ENCODE measurements around the gene BRWD1.

BRWD1 gene

DNA sequence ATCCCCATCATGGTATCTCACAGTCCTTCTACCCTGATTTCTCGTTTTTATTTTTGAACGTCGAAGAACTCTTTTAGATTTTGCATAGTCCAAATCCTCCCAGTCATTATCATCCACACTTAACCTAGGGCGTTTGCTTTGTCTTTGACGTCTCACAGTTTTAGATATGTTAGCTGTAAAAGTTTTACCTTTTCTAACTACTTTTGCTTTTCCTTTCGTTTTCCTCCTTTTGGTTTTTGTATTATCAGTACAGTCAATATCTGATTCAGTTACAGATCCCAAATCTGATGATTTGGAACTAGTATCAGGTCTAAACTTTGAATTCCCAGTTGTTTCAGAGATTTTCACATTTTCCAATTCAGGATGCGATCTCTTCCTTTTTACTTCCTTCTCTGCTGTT lies 117.1 kb downstream of the BRWD1 start:
- DNase-seq: no peak

DNA sequence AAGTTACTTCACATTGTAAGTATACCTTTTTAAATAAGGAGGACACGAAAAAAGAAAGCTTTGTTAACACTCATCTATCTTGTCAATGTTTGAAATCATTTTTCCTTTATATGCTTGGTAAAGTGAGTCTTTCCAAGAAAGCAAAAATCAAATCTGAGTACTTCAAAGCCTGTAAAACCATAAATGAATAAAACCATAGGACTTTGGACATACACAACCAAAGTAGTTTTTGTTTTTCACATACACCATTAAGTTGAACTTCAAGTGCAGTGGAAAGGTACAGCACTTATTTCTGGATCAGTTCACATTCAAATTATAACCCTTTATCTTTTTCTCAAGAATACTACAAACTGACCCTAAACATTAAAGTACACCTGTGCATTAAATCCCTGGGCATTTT lies 120.1 kb downstream of the BRWD1 start:
- no peak for DNase-seq

DNA sequence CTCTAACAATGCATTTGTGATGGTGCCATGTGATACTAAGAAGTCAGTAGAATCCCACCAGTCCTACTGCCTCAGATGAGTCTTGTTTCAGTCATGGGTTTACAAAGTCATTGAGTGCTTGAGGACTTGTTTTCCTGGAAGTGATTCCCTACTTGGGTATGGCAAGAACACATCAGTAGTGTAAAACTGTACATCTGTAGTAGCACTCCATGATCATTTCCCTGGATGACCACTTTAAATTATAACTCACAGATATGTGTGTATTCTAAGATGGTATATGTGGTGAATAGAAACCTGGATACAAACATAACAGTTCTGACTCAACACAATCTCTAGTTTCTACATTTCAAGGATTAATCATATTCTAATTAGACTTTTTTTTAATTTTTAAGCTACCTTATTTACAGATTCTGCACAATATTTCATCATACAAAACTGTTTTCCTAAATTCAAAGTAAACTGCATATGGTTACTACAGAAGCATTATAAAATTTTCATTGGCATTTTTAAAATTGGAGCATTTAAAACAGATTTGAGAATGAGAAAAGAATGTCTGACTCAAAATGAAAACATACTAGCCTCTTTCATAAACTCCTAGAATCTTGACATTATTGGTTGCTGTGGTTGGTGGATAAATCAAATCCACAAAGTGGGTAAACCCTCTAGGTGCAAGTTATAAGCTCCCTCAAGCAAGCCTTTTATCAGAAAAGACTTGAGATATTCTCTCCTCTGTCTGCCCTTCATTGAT lies 123.4 kb downstream of the BRWD1 start:
- DNase-seq: no peak

DNA sequence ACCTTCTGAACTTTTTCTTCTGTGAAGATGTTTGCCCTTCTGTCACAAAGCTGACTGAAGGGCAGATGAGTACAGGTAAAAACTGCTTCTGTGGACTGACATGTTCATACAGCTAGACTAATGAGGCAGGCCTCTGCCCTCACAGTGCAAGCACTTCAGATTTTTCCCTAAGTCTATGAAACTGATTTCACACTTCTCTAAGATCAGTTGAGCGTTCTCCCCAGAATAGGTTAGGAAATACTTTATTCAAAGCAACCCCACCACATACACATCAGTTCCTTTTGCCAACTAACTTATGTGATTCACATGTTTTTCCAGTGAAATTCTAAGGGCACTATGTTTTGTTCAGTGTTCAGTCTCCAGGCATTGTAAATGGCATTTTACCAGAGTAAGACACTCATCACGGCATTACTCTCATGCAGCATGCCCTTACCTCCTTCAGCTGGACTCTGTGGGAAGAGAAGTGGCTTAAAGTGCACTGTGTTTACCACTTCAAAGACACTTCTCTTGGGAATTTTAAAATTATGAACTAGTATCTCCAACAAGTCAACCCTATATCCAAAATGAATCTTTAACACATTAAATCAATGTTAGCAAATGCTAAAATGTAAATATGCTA lies 124.8 kb downstream of the BRWD1 start:
- DNase-seq: no peak

DNA sequence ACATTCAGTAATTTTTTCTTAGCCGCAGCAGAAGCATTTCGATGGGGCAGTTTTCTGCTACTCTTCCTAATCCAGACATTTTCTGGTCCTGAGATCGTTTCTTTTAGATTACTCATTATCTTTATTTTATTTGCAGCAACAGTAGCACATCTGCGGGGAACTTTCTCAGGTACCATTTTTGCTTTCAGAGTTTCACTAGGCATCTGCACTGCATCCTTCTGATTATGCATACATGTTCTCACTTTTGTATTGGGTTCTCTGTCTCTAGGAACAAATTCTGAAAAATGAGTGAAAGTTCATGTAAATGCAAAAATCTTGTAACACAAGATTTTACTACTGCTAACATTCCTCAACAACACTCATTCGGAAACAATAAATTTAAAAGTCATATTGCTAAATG lies 126.3 kb downstream of the BRWD1 start:
- no peak for DNase-seq

DNA sequence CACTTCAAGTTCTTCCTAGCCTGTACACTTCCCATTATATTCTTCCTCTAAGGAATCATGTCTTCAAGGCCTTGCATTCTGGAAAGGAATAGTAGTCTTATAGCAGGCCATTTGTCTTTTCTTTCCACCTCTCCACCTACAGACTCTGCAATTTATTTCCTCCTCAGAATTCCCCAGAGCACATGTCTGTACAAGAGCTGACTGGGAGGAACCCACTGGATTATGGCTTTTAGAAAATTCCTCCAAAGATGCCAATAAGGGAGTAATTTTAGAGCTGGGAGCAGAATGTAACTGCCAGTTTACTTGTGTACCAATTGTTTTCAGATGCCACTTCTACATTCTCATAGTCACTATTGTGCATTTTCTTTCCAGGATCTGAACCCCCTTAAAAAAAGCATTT lies 126.8 kb downstream of the BRWD1 start:
- no peak for DNase-seq

DNA sequence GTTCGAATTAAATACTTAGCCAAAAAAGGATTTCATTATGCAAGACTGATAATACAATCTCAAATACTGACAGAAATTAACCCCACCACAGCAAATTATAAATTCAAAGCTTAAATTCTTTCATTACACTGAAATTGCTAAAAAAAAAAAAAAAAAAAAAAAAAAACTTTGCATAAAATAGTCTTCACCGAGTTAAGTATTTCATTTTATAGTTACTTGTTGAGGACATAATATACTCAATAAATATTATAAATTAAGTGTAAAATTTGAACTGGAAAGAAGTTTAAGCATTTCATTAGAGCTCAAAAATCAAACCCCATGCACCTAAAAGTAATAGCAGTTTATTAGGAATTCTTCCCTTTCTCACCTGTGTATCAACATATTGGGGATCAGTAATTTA lies 128.3 kb downstream of the BRWD1 start:
- no peak for DNase-seq

DNA sequence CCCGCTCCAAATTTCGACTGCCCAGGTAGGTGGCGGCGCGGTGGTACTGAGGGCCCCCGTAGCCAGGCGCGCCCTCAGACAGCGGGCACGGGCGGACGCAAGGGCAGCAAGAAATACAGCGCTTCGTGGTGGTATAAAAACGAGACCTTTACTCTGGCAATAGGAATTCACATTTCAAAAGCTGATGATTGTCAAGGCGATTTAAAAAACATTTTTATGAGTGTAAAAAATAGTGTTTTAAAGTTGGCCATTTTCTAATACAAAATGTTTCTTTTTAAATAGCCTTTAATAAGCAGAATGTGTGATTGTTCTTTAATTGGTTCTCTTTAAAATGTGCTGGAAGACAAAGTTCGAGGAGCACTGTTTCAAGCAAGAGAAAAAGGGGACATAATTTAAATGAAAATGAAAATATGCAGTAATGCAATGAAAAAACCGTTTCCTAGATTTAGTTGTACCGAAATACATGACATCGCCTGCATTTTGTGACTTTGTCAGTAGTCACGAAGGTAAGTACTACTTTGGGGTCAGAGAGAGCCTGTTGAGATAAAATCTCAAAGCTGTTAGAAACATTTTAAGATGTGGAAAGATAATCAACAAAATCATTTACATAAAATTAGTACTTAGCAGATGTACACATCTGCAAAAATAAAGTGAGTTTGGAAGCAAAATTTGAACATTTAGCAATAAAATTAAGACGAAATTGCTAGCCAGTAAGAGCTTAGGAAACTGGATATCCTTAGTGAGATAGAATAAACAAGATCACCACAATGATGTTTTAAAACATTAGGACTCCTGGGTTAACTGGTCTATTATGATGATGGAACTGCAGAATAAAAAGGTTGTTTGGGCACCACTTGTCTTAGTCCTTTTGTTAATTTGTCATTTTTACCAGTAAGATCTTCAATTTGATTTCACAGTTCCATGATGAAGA lies 129.1 kb downstream of the BRWD1 start:
- no peak for DNase-seq

DNA sequence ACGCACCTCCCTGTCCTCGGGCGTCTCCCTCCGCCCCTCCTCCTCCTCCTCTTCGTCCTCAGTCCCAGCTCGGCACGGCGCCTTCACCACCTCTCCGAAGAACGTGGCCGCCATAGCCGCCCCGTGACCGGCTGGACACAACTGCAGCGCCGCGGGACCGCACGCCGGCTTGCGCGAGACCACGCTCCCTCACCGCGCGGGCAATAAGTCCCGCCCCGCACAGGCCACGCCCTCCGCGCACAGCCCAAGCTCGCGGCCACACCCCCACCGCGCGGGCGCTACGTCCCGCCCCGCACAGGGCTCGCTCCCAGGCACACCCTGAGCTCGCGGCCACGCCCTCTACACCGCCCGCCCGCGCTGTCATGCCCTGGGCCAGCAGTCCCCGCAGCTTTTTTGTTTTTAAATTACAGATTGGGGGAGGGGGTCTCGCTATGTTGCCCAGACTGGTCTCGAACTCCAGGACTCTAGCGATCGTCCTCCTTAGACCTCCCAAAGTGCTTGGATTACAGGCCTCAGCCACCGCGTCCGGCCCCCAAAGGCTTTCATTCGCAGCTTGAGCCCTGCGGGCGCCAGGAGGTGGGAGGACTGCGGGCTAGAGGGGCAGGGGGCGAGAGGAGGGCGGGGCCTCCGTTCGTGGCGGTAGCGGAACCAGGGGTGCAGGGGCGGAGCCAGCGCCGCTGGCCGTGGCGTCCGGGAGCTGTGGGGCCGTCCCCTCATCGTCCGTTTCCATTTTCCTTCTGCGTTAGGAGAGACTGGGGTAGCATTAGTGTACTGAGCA lies 130.0 kb downstream of the BRWD1 start, which contains the start of gene PSMG1:
Gene PSMG1 (minus strand): TSS at position 180 of the 778 bp plus-strand sequence. CDS start 66 bp downstream, at position 114.
- DNase-seq: peak; percentile 94

DNA sequence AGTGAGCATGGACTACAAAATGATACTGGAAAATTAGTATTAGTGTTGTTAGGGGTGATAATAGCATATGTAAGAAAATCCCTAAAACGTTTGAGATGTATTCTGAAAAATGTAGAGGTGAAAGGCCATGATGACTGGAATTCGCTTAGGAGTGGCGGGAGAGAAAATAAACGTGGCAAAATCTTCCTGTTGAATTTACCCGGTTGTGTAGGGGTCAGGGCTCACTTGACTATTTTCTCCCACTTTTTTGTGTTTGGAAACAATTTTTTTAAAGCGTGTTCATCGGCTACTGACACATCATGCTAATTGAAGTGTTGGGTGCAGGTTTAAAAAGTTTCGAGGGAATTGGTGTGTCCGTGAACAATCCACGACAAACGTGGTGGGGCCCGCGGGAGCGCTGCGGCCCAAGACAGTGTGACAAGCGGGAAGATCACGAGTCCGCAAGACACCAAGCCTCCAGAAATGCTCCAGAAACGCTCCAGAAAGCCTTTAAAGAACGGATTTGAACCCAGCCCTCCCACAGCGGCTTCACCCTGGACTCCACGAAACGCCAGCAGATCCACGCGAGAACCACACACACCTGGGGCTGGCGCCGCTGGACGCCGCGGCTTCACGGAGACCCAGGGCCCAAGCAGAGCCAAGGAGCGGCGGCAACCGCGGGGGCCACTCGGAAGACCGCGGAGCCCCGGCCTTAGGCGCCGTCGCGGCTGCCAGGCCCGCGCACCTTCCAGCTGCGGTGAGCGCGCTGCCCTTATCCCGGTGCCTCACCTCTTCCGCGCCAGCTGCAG lies 130.8 kb downstream of the BRWD1 start:
- no peak for DNase-seq

DNA sequence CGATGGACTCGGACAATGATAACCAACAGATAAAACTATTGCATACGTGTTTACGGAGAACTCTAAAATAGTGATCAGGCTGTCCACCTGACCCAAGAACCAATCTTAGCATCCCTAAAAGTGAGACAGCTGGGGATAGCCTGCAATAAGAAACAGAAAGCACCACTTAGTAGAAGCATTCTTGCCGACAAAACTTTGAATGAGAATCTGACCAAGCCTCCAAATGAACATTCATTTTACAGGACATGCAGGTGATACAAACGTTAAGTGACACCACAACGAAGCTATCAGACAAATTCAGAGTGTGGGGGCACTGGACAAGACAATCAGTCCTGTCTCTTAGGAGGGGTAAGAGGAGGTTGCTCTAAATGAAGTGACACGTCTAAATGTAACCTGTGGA lies 131.4 kb downstream of the BRWD1 start:
- DNase-seq: no peak

DNA sequence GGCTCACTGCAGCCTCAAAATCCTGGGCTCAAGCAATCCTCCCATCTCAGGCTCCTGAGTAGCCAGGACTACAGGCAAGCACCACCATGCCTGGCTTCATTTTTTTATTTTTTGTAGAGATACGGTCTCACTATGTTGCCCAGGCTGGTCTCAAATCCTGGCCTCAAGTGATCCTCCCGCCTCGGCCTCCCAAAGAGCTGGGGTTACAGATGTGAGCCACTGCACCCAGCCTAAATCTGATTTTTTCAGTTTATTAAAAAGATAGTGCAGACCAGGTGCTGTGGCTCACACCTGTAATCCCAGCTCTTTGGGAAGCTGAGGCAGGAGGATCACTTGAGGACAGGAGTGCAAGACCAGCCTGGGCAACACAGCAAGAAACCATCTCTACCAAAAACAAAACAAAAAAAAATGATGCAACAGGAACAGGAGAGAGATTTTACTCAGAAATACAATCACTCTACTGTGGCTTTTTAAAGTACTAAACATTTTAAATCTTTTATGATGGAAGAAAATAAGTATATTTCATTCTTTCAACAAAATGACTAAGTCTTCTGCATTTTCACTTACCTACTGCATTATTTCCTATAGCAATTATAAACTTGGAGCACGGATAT lies 132.1 kb downstream of the BRWD1 start:
- no peak for DNase-seq

DNA sequence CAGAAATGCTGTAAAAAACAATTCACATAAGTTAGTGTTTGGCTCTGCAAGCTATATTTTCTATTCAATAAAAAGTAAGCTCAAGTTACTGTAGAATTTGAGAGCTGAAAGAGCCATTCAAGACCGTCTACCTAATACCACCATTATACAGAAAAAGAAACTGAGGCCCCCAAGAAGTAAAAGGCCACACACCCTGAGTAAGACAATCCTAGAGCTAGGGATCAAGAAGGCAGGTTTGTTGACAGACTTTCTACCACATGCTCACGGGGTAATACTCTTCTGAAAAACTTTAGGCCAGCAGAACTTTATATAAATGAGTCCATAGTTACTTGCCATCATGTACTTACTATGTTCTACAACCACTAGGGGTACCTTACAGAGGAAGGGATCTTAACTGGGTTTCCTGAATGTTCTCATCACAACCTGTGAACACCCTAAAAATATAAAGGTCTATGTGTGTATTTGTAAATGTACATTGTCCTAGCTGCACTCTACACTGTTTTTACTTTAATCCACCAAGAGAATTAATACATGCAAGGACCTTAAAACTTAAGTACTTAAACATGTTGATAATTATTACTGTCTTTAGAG lies 132.9 kb downstream of the BRWD1 start:
- no peak for DNase-seq

DNA sequence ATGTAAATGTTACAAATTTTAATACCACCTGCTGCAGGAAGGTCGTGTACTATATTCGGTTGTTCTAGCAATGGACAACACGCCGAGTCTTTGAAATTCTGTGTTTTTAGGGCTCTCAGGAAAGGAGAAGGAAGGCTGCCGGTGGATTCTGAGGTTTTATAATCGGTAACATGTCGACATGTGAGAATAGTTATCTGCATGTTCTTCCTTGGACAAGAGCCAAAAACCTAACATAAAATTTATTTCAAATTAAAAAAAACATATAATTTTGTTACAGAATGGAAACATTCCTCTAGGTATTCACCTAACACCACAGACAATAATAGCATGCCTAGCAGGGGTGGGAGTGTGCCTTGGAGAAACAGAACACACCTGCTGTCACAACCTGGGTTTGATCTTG lies 135.0 kb downstream of the BRWD1 start:
- DNase-seq: no peak

DNA sequence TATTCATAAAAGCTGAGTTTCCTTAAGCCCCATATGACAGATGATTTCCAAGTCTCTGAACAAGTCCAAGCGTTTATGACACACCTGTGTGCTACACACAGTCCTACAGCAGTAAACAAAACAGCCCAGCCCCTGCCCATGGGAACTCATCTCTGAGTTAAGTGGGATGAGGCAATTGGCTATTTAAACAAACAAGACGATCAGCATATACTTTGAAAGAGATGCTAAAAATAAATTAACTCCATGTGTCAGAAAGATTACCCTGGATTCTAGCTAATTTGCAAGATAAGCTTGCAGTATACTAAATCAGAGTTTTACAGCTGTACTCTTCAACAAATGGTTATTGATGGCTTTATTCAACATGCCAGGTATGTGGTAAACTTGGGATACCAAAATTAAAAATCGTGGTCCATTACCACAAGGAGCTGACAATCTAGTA lies 137.1 kb downstream of the BRWD1 start:
- no peak for DNase-seq

DNA sequence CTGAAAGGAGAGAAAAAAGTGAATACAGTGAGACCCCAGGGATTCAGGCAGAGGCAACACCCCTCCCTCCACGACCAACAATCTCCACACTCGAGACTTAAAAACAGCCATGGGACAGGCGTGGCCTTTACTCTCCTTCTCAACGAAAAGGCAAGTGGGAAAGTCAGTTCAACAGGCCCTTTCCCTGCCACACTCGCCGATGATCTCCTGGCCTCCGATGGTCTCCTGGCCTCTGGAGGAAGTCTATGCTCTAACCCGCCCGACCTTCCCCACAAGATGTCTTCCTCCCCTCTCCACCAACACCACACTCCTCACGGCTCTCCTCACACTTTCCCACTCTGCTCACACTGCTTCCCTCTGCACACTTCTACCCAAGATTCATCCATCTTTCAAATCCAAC lies 137.8 kb downstream of the BRWD1 start:
- DNase-seq: no peak

DNA sequence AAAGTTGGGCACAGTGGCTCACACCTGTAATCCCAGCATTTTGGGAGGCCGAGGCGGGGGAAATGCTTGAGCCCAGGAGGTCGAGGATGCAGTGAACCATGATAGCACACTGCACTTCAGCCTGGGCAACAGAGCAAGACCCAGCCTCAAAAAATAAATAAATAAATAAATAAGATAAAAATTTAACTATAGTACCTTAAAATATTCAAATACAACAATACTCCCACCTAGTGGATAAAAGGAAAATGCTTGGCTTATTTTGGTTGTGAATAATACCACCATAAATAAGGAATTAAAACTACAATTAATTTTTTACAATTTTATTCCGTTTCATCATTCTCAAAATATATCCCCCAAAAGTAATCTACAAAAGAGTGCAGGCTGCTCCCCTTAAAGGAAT lies 138.3 kb downstream of the BRWD1 start:
- DNase-seq: no peak

DNA sequence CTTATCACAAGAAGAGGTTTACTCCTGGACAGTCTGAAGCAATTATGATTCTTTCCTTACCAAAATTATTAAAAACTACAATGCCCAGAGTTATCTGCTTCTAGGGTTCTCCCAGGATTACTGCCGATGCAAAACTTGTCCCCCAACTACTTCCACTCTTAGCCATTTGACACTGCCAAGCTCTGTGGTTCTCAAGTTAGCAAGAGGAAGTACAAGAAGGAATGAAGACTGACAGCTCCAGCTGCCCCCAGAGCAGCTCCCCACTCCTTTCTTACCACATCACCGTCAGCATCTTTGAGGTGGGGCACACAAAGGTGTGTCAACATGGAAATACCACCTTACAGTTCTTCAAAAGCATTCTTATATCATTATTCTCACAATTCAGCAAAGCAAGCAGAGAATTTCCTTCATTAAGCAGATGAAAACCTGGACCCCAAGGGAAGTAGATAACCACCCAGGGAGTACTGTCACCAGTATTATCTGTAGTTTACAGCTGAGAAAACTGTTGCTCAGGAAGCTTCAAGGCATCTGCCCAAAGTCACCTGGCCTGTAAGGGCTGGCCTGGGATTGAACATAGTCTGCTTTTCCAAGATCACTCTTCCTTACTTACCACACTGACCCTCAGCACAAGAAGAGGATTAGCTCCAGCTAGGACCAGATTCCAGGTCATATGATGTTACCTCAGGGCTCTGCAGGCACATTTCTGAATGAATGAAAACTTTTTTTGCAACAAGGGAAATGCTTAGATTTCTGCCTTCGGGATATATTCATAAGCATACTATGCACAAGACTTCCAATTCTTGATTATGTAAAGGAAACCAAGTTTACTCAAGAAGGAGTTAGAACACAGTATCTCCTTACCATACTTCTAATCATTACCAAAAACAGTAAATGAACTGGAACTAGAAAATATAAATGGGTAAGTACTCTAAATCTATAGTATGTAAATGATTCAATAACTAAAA lies 139.4 kb downstream of the BRWD1 start:
- DNase-seq: no peak

DNA sequence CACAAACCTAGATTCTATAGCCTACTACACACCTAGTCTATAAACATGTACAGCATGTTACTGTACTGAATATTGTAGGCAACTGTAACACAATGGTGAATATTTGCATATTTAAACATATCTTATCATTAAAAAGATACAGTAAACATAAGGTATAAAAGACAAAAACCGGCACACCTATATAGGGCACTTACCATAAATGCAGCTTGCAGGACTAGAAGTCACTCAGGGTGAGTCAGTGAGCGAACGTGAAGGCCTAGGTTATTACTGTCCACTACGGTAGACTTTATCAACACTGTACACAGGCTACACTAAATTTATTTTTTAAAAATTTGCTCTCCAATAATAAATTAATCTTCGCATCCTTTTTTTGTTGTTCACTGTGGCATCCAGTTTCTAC lies 143.5 kb downstream of the BRWD1 start:
- no peak for DNase-seq

DNA sequence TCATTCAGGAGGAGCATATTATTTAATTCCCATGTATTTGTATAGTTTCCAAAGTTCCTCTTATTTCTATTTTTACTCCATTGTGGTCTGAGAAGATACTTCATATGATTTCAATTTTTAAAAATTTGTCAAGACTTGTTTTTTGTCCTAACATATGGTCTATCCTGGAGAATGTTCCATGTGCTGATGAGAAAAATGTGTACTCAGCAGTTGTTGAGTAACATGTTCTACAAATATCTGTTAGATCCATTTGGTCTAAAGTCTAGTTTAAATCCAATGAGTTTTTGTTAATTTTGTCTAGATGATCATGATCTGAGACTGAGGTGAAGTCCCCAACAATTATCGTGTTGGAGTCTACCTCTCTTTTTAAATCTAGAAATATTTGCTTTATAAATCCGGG lies 144.6 kb downstream of the BRWD1 start:
- DNase-seq: no peak

All from left hindlimb (tissue), 1 donor.